IMR-90 (cell line): ENCODE results near the gene RPS16. TPM values are rescaled to one million over a fixed set of nuclear protein-coding genes. Genes with fewer than 3 reads are reported as not detected.

Source experiments
- ATAC-seq: fragments of 200-7000 bp; cut with Tn5 transposase; 2 replicates; pipeline ENCODE4 v1.9.1; 2020; ENCODE audit warnings: low read depth, mild to moderate bottlenecking, moderate library complexity
- BruUV-seq: library from RNA; stranded (reverse); fragments of 400-500 nt; replicated peaks from 2 replicates; lab custom pipeline; 2021; lab: Mats Ljungman, UMichigan
- CTCF ChIA-PET: fragments of 300-600 bp; formaldehyde crosslinking; extraction: SDS; loops from one replicate; lab custom pipeline; 2021; ENCODE audit warnings: antibody characterized with exemption; lab: Yijun Ruan, JAX
- POLR2A ChIA-PET: fragments of 300-600 bp; sonication (Branson Sonifier 250); formaldehyde crosslinking; loops from one replicate; lab custom pipeline; 2022; ENCODE audit warnings: antibody characterized with exemption; ENCODE audit not compliant: unreplicated experiment; lab: Charles Lee
- DNase-seq: peaks from one replicate; pipeline ENCODE4 v3.0.0; 2013
- H2AFZ ChIP-seq: replicated peaks from 2 replicates; pipeline ENCODE3; 2013; ENCODE audit warnings: low read length, mild to moderate bottlenecking; ENCODE audit not compliant: poor library complexity
- H2AK5ac ChIP-seq: 2 replicates; pipeline ENCODE4 v1.6.1; 2013; ENCODE audit warnings: low read depth, low read length, inconsistent platforms
- H2AK9ac ChIP-seq: replicated peaks from 2 replicates; pipeline ENCODE3; 2013; ENCODE audit warnings: mild to moderate bottlenecking, low read depth, low read length, moderate library complexity; ENCODE audit not compliant: poor library complexity
- H2BK120ac ChIP-seq: 2 replicates; pipeline ENCODE4 v1.6.1; 2013; ENCODE audit warnings: low read depth, low read length, inconsistent platforms
- H2BK15ac ChIP-seq: 3 replicates; pipeline ENCODE4 v1.6.1; 2013; ENCODE audit warnings: low read depth, low read length, inconsistent platforms
- H2BK20ac ChIP-seq: 2 replicates; pipeline ENCODE4 v1.6.1; 2013; ENCODE audit warnings: low read depth, mild to moderate bottlenecking, inconsistent platforms, low read length, moderate library complexity
- H2BK5ac ChIP-seq: 2 replicates; pipeline ENCODE4 v1.6.1; 2013; ENCODE audit warnings: mild to moderate bottlenecking, low read depth, low read length, inconsistent platforms; ENCODE audit not compliant: poor library complexity, severe bottlenecking
- H3K14ac ChIP-seq: replicated peaks from 2 replicates; pipeline ENCODE4 v1.6.1; 2013; ENCODE audit warnings: low read depth, low read length, inconsistent platforms
- H3K18ac ChIP-seq: 2 replicates; pipeline ENCODE4 v1.6.1; 2013; ENCODE audit warnings: low read depth, low read length, control low read depth
- H3K23ac ChIP-seq: 2 replicates; pipeline ENCODE4 v1.6.1; 2013; ENCODE audit warnings: low read depth, low read length, inconsistent platforms
- H3K27ac ChIP-seq: 2 replicates; pipeline ENCODE4 v1.5.1; 2013; ENCODE audit warnings: mild to moderate bottlenecking, control low read depth, low read length; ENCODE audit not compliant: insufficient read depth
- H3K27me3 ChIP-seq: 2 replicates; pipeline ENCODE4 v1.6.1; 2013; ENCODE audit warnings: low read length; ENCODE audit not compliant: control insufficient read depth, insufficient read depth
- H3K36me3 ChIP-seq: 2 replicates; pipeline ENCODE4 v1.6.1; 2013; ENCODE audit warnings: low read length, mixed read lengths; ENCODE audit not compliant: control insufficient read depth, insufficient read depth
- H3K4ac ChIP-seq: 2 replicates; pipeline ENCODE4 v1.6.1; 2013; ENCODE audit warnings: low read depth, low read length, inconsistent platforms
- H3K4me1 ChIP-seq: 2 replicates; pipeline ENCODE4 v1.6.1; 2013; ENCODE audit warnings: low read length, mixed read lengths; ENCODE audit not compliant: control insufficient read depth, insufficient read depth
- H3K4me2 ChIP-seq: 2 replicates; pipeline ENCODE4 v1.6.1; 2013; ENCODE audit warnings: low read depth, mild to moderate bottlenecking, control low read depth, low read length, moderate library complexity
- H3K4me3 ChIP-seq: 2 replicates; pipeline ENCODE4 v1.5.1; 2013; ENCODE audit warnings: low read depth, mild to moderate bottlenecking, control low read depth, low read length, moderate library complexity; ENCODE audit not compliant: insufficient read depth
- H3K56ac ChIP-seq: 2 replicates; pipeline ENCODE4 v1.6.1; 2013; ENCODE audit warnings: low read length, inconsistent platforms; ENCODE audit not compliant: insufficient read depth; ENCODE audit errors: extremely low read depth
- H3K79me1 ChIP-seq, 2 experiments: 2 replicates each; pipeline ENCODE4 v1.6.1; 2013; ENCODE audit warnings: low read length in 2 of 2, inconsistent platforms in 1 of 2, low read depth in 1 of 2
- H3K9ac ChIP-seq: 2 replicates; pipeline ENCODE4 v1.6.1; 2013; ENCODE audit warnings: low read depth, low read length, control low read depth
- H3K9me1 ChIP-seq: 2 replicates; pipeline ENCODE4 v1.6.1; 2013; ENCODE audit warnings: low read length, inconsistent platforms; ENCODE audit not compliant: insufficient read depth
- H3K9me3 ChIP-seq: 2 replicates; pipeline ENCODE4 v1.6.1; 2013; ENCODE audit warnings: low read length; ENCODE audit not compliant: control insufficient read depth, insufficient read depth
- H4K20me1 ChIP-seq: 2 replicates; pipeline ENCODE4 v1.6.1; 2013; ENCODE audit warnings: low read length, inconsistent platforms; ENCODE audit not compliant: insufficient read depth
- H4K5ac ChIP-seq: 2 replicates; pipeline ENCODE4 v1.6.1; 2013; ENCODE audit warnings: mild to moderate bottlenecking, low read depth, low read length, control low read depth
- H4K8ac ChIP-seq, 2 experiments: 2 replicates each; pipeline ENCODE4 v1.6.1; 2013; ENCODE audit warnings: low read depth in 2 of 2, low read length in 2 of 2, control low read depth in 1 of 2, inconsistent platforms in 1 of 2
- H4K91ac ChIP-seq: 2 replicates; pipeline ENCODE4 v1.6.1; 2013; ENCODE audit warnings: low read depth, low read length, inconsistent platforms; ENCODE audit not compliant: insufficient read depth
- CEBPB ChIP-seq: IDR thresholded peaks from 2 replicates; pipeline ENCODE4 v1.6.1; 2012; ENCODE audit warnings: low read depth, low read length, improper control_type of control experiment
- CTCF ChIP-seq: conservative IDR thresholded peaks from 2 replicates; pipeline ENCODE4 v1.5.1; 2012; ENCODE audit warnings: mild to moderate bottlenecking, low read depth, low read length, improper control_type of control experiment
- FOS ChIP-seq: fragments of 150-350 bp; IDR thresholded peaks from 2 replicates; pipeline ENCODE4 v1.6.1; 2016; ENCODE audit warnings: low read depth, low read length
- MAFK ChIP-seq: IDR thresholded peaks from 2 replicates; pipeline ENCODE4 v1.6.1; 2012; ENCODE audit warnings: low read depth, low read length, improper control_type of control experiment
- MAZ ChIP-seq: IDR thresholded peaks from 2 replicates; pipeline ENCODE4 v1.6.1; 2012; ENCODE audit warnings: low read depth, mild to moderate bottlenecking, low read length, improper control_type of control experiment, moderate library complexity, borderline replicate concordance
- MXI1 ChIP-seq: IDR thresholded peaks from 2 replicates; pipeline ENCODE4 v1.6.1; 2012; ENCODE audit warnings: low read depth, mild to moderate bottlenecking, low read length, moderate library complexity, borderline replicate concordance
- NFE2L2 ChIP-seq: fragments of 150-350 bp; IDR thresholded peaks from 2 replicates; pipeline ENCODE4 v1.6.1; 2016; ENCODE audit warnings: low read depth, mild to moderate bottlenecking, low read length
- RCOR1 ChIP-seq: IDR thresholded peaks from 2 replicates; pipeline ENCODE4 v1.6.1; 2012; ENCODE audit warnings: mild to moderate bottlenecking, low read length, improper control_type of control experiment; ENCODE audit not compliant: insufficient replicate concordance
- WGBS, 2 experiments: methylation state at CpG; one replicate each; pipeline versions ENCODE4 v1.1.5 to v1.1.7; 2013; ENCODE audit warnings: missing lambda C conversion rate in 2 of 2; ENCODE audit not compliant: insufficient read length in 1 of 2; ENCODE audit errors: extremely low coverage in 2 of 2; 5-methylcytosine and 5-hydroxymethylcytosine counted together
- dilution Hi-C: fragments of 300-500 bp; cut with HindIII; formaldehyde crosslinking; loops from one replicate; pipeline ENCODE4 v1.14.3; 2018; ENCODE audit warnings: low sequenced_read_pairs; ENCODE audit not compliant: unreplicated experiment
- in situ Hi-C: fragments of 300-500 bp; cut with MboI; formaldehyde crosslinking; loops from 3 replicates; pipeline ENCODE4 v1.14.3; 2019; ENCODE audit warnings: low sequenced_read_pairs, inconsistent platforms, mixed read lengths
- intact Hi-C: fragments of 100-400 bp; cut with micrococcal nuclease; formaldehyde crosslinking; loops from 2 replicates; pipeline ENCODE4 v1.10.0; 2022
- polyA plus RNA-seq, 3 experiments: library from polyadenylated mRNA; depleted of rRNA; stranded (reverse); fragments of >200 nt; gene quantifications; 2 replicates each; pipeline ENCODE4 v1.2.3, GENCODE V29; 2012; ENCODE audit warnings: low replicate concordance in 1 of 3
- total RNA-seq: library from RNA; depleted of rRNA; stranded (reverse); fragments of >200 nt; gene quantifications from 2 replicates; pipeline ENCODE4 v1.2.3, GENCODE V29; 2012
- TF ChIP-seq, protein P1 (sequence below): fragments of 150-350 bp; IDR thresholded peaks from 2 replicates; pipeline ENCODE4 v1.6.1; 2016; ENCODE audit warnings: low read depth, mild to moderate bottlenecking, low read length, moderate library complexity, borderline replicate concordance

Gene RPS16
- total and polyA plus RNA-seq, 2 of the 4 experiments (the other 2 are of a cell fraction): 320 to 3,500 TPM

DNA sequence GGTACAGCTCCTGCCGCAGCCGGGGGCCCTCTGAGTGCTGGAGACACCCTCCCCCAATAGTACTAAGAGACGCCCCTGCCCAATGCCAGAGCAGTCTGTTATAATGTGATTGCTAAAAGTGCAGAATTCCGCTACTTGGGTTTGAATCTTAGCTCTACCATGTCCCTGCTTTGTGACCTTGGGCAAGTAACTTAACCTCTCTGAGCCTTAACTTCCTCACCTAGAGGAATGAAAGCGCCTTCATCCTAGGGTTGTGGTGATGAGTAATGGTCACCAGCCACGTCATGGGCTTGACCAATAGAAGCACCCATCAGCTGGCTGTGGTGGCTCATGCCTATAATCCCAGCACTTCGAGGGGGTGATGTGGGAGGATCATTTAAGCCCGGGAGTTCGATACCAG is 16.7 kb downstream of the RPS16 start:
- H3K27ac ChIP-seq: no peak overlapping the region

More for the DNA sequence above, 16.7 kb downstream of the RPS16 start:
- no peak overlapping the region for H2BK15ac ChIP-seq
- no peak overlapping the region for H3K9ac ChIP-seq
- CTCF ChIA-PET: no interaction called here
- no peak overlapping the region for H3K56ac ChIP-seq
- H4K5ac ChIP-seq: no peak overlapping the region
- no peak overlapping the region for H3K23ac ChIP-seq
- peaks cover 10 to 77% of the 10 kb centered on the region in 2 experiments for H3K79me1 ChIP-seq
- H3K4ac ChIP-seq: no peak overlapping the region
- DNase-seq (no peak), ATAC-seq (no peak)
- no peak overlapping the region for H3K4me2 ChIP-seq
- TF ChIP-seq NFE2L2: no peak
- TF ChIP-seq CTCF: no peak
- TF ChIP-seq CEBPB: no peak
- TF ChIP-seq, protein P1, sequence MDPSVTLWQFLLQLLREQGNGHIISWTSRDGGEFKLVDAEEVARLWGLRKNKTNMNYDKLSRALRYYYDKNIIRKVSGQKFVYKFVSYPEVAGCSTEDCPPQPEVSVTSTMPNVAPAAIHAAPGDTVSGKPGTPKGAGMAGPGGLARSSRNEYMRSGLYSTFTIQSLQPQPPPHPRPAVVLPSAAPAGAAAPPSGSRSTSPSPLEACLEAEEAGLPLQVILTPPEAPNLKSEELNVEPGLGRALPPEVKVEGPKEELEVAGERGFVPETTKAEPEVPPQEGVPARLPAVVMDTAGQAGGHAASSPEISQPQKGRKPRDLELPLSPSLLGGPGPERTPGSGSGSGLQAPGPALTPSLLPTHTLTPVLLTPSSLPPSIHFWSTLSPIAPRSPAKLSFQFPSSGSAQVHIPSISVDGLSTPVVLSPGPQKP: no peak
- TF ChIP-seq MXI1: no peak
- TF ChIP-seq MAFK: no peak
- no peak for TF ChIP-seq MAZ
- TF ChIP-seq FOS: no peak
- TF ChIP-seq RCOR1: no peak
- no peak overlapping the region for H3K14ac ChIP-seq
- POLR2A ChIA-PET: no interaction called here
- H2BK20ac ChIP-seq: no peak overlapping the region
- H2AK9ac ChIP-seq: no peak overlapping the region
- H2BK120ac ChIP-seq: no peak overlapping the region
- no peak overlapping the region for H3K4me3 ChIP-seq
- H3K9me3 ChIP-seq: no peaks in the 10 kb centered on the region
- intact Hi-C loops: no loop called here
- H3K18ac ChIP-seq: no peak overlapping the region
- no TSS peak for BruUV-seq
- H3K9me1 ChIP-seq: peaks cover 12% of the 10 kb centered on the region; the same call in 1 of the 2 replicates
- in situ Hi-C loops: no loop called here
- no peaks in the 10 kb centered on the region for H3K27me3 ChIP-seq
- dilution Hi-C loops: no loop called here
- H2AFZ ChIP-seq: no peak overlapping the region
- no peak overlapping the region for H2AK5ac ChIP-seq
- peaks cover 73% of the 10 kb centered on the region for H3K36me3 ChIP-seq
- no peak overlapping the region for H4K91ac ChIP-seq
- H3K4me1 ChIP-seq: peaks cover 11% of the 10 kb centered on the region; the same call in 1 of the 2 replicates
- peaks cover 39% of the 10 kb centered on the region for H4K20me1 ChIP-seq
- WGBS, 2 experiments: no CpG with 5 or more reads among the region's 9 CpGs
- H4K8ac ChIP-seq: no peak overlapping the region
- H2BK5ac ChIP-seq: no peak overlapping the region
